HG02884 (cell line): ENCODE data around the gene ITGA5.
A peak's percentile ranks its signal among the peaks of the same experiment; 100 is the strongest.

Experiments used
- ATAC-seq: cut with Tn5 transposase; IDR thresholded peaks from one replicate; pipeline ENCODE4 v1.9.1; 2021; ENCODE audit warnings: mild to moderate bottlenecking, moderate library complexity; ENCODE audit not compliant: unreplicated experiment

ITGA5 gene

GRCh38 chr12:54373649-54374561 lies 45.2 kb downstream of the ITGA5 start:
- no peak for ATAC-seq

- no peak for ATAC-seq
These were observed 46.8 kb downstream of the ITGA5 start for GRCh38 chr12:54372113-54372806.

GRCh38 chr12:54371328-54372112 lies 47.5 kb downstream of the ITGA5 start:
- ATAC-seq: no peak

- no peak for ATAC-seq
These were observed 48.8 kb downstream of the ITGA5 start for GRCh38 chr12:54370171-54370730.

GRCh38 chr12:54369597-54370131 lies 49.4 kb downstream of the ITGA5 start:
- no peak for ATAC-seq

GRCh38 chr12:54368709-54369596 lies 50.1 kb downstream of the ITGA5 start:
- peak; percentile 70 for ATAC-seq

- ATAC-seq: peak; percentile 11
These were observed 50.9 kb downstream of the ITGA5 start for GRCh38 chr12:54368025-54368708.

GRCh38 chr12:54364413-54364812 lies 54.7 kb downstream of the ITGA5 start, which contains the start of gene GPR84:
Gene GPR84, minus strand, starts transcription at chr12:54364486. Its CDS starts 635 bp downstream, at chr12:54363851.
- peak; percentile 56 for ATAC-seq

GRCh38 chr12:54363618-54364017 lies 55.4 kb downstream of the ITGA5 start:
- ATAC-seq: no peak

- ATAC-seq: no peak
These were observed 56.0 kb downstream of the ITGA5 start for GRCh38 chr12:54363047-54363446.

GRCh38 chr12:54360717-54361456 lies 58.2 kb downstream of the ITGA5 start:
- no peak for ATAC-seq

GRCh38 chr12:54359762-54360351 lies 59.2 kb downstream of the ITGA5 start:
- no peak for ATAC-seq

GRCh38 chr12:54358945-54359761 lies 59.9 kb downstream of the ITGA5 start:
- ATAC-seq: peak; percentile 99

GRCh38 chr12:54358191-54358944 lies 60.7 kb downstream of the ITGA5 start:
- ATAC-seq: no peak

GRCh38 chr12:54357506-54358190 lies 61.4 kb downstream of the ITGA5 start:
- no peak for ATAC-seq

- no peak for ATAC-seq
These were observed 62.1 kb downstream of the ITGA5 start for GRCh38 chr12:54356951-54357356.
